GM10266 (cell line): ENCODE results near the gene NFS1.

ENCODE experiments used
- DNase-seq: peaks from one replicate; pipeline ENCODE4 v3.0.0; 2012; ENCODE audit errors: extremely low spot score
- CTCF ChIP-seq: IDR thresholded peaks from 2 replicates; pipeline ENCODE4 v1.5.1; 2012; ENCODE audit warnings: mild to moderate bottlenecking, low read depth; ENCODE audit not compliant: control insufficient read depth, insufficient read depth; ENCODE audit errors: missing control alignments

NFS1 gene

GRCh38 chr20:35662551-35662950 lies 36.6 kb downstream of the NFS1 start:
- TF ChIP-seq CTCF: no peak
- no peak for DNase-seq

- DNase-seq: no peak
- TF ChIP-seq CTCF: no peak
These were observed 37.2 kb downstream of the NFS1 start for GRCh38 chr20:35661908-35662307.

- no peak for DNase-seq
- TF ChIP-seq CTCF: no peak
These were observed 38.1 kb downstream of the NFS1 start for GRCh38 chr20:35661053-35661452.

- DNase-seq: no peak
- TF ChIP-seq CTCF: no peak
These were observed 38.8 kb downstream of the NFS1 start for GRCh38 chr20:35660122-35660937.

GRCh38 chr20:35657271-35657670 lies 41.9 kb downstream of the NFS1 start:
- no peak for TF ChIP-seq CTCF

GRCh38 chr20:35654415-35654814 lies 44.7 kb downstream of the NFS1 start:
- TF ChIP-seq CTCF: no peak
- DNase-seq: no peak

More at GRCh38 chr20:35657271-35657670, 41.9 kb downstream of the NFS1 start:
- no peak for DNase-seq

GRCh38 chr20:35653893-35654292 lies 45.3 kb downstream of the NFS1 start:
- DNase-seq: no peak
- no peak for TF ChIP-seq CTCF
